NCI-H1436 (cell line): ENCODE results near the gene RPL37A.

Experiments
- DNase-seq: peaks from one replicate; lab custom pipeline; 2025; lab: John Stamatoyannopoulos, UW

The RPL37A gene

DNA sequence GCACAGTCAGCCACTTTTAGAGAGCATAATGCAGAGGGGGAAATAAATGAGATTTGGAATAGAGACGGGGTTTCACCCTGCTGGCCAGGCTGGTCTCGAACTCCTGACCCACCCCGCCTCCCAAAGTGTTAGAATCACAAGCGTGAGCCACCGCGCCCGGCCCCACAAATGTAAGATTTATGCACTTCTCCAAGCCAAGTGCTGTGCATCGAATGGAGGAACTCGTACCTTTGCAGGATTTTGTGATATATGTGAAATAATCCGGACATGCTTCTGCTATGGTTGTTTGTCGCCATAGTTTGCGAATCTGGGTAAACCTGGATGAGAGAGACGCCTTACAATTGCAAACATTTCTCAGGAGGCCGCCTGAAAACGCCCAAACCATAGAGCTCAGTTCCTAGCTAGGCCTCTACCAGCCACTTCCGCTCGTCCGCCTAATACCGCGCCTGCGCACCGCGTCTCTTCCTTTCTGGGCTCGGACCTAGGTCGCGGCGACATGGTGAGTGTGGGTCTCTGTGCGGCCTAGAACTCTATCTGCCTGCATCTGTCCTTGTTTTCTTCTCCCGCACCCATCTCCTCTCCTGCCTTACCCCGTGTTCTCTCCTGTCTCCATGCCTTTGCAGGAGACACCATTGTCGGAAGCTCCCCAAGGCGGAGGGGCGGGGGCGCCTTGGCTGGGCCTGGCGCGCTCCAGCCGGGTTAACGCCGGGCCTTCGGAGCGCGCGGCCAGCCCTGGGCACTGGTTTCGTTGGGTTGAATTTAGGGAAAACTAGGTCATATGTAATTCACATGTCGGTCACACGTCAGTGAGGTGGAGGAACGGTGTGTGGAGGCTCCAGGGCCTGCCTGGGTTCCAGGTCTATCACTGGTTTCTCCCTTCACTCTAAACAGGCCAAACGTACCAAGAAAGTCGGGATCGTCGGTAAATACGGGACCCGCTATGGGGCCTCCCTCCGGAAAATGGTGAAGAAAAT lies at the start of gene RPL37A:
RPL37A (plus strand) TSS at position 466 of the 974 bp plus-strand sequence; CDS start at position 497, 31 bp downstream.
- peak; percentile 93 for DNase-seq

GRCh38 chr2:216450346-216450745 lies 48.3 kb upstream of the RPL37A start:
- DNase-seq, result no peak

GRCh38 chr2:216450784-216451183 lies 47.9 kb upstream of the RPL37A start:
- no peak for DNase-seq

- no peak for DNase-seq
Observed at GRCh38 chr2:216453955-216454614, 44.6 kb upstream of the RPL37A start.

DNA sequence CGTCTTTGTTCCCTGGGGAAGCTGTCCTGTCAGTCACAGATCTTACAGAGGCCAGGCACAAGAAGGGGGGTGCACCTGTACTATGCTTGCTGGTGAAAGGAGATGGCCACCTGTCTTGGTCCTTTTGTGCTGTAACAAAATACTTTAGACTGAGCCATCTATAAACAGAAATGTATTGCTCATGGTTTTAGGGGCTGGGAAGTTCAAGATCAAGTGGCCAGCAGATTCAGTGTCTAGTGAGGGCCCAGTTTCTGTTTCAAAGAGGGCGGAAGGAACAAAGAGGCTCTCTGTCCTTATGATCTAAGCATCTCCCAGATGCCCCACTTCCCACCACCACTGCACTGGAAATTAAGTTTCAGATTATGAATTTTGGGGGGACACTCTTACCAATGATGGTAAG lies 35.5 kb upstream of the RPL37A start:
- DNase-seq, result no peak

GRCh38 chr2:216464104-216464720 lies 34.4 kb upstream of the RPL37A start:
- DNase-seq, result no peak

- no peak for DNase-seq
Observed at GRCh38 chr2:216465579-216466195, 33.0 kb upstream of the RPL37A start.

- DNase-seq, result no peak
Observed at GRCh38 chr2:216467845-216468244, 30.8 kb upstream of the RPL37A start.

- DNase-seq, result no peak
Observed at GRCh38 chr2:216469661-216470060, 29.0 kb upstream of the RPL37A start.

DNA sequence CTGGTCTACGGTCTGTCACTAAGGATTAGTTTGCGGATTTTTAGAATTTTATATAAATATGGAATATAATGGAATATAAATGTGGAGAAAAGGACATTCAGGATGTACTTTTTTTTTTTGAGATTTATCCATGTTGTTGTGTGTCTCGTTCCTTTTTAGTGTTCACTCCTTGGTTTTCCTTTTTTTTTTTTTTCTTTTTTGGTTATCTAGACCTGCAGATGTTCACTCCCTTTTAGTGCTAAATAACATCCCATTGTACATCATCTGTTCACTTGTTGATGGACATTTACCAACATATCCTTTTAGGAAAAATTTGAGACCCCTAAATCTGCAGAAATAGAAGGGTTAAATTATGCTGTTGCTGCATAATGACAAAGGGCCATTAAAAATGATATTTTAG lies 25.5 kb upstream of the RPL37A start:
- no peak for DNase-seq

DNA sequence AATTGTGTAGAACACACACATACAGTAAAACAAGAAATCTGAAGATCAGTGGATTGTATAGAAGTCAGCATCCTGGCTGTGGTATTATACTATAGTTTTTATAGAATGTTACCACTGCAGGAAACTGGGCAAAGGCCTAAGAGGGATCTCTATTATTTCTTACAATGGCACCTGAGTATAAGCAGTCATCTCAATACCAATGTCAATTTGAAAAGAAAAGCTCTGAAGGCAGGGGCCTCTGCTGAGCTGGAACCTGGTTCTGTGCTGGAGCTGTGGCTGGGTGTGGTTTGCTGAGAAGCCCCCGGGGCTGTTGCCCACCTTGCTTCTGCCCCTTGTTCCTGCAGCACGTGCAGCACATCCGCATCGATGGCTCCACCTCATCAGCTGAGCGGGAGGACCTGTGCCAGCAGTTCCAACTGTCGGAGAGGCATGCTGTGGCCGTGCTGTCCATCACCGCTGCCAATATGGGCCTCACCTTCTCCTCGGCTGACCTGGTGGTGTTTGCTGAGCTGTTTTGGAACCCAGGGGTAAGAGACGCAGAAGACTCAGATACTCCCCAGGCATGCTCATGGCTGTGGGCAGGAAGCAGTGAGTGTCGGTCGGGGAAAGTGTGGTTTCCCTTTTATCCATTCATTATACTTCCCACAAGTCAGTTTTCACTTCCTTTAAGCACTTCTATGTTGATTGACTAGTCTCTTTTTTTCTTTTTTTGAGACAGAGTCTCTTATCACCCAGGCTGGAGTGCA lies 23.5 kb upstream of the RPL37A start:
- no peak for DNase-seq

DNA sequence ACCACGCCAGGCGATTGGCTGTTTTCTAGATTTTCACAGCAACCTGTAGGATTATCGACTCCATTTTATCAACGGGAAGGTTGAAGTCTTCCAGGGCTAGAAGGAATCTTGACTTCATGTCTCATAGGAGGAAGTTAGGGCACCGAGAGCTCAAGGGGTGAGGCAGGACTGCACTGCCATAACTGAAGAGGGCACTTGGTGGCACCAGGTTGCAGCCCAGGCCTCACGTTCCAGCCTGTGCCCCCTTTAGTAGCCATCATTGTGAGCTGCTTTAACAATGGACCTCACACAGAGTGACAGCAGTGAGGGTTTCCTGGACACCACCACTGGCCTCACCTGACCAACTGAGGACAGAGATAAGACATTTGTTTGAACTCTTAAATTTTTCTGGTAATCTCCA lies 22.9 kb upstream of the RPL37A start:
- DNase-seq, result no peak

GRCh38 chr2:216477283-216478035 lies 21.2 kb upstream of the RPL37A start:
- no peak for DNase-seq

GRCh38 chr2:216478151-216478550 lies 20.5 kb upstream of the RPL37A start:
- DNase-seq, result no peak

DNA sequence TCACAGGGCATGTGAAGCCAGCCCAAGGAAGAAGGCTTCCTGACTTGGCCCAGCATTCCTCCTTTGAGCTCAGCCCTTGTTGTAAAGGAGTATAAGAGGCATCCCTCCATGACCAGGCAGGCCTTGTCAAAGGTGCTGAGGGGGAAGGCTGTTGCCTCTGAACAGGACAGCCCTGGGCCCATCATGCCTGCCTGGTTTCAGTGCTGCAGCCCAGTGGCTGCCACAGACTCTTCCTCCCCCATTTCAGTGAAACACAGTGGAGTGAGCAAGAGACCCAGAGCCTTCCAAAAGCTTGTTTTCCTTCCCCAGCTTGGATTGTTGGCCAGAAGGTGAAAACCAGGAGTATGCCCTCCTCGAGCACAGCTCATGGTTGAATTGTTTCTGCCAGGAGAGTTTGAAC lies 19.9 kb upstream of the RPL37A start:
- no peak for DNase-seq

DNA sequence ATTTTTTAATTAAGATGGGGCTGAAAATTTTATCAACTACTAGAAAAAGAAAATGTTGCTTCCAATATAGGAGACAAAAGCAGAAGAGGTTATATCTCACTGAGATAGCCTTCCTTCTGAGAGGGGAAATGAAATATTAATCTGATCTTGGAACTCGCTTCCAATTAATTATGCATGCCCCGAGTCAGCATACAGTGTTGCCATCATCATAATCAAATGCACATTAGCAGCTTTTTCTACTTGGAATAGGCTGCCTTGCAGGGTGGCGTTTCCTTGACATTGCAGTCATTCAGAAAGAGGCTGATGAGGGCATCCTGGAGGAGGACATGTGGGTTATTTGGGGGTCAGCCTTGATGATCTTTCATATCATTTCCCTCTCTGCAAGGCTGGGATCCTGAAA lies 18.4 kb upstream of the RPL37A start:
- DNase-seq, result no peak

DNA sequence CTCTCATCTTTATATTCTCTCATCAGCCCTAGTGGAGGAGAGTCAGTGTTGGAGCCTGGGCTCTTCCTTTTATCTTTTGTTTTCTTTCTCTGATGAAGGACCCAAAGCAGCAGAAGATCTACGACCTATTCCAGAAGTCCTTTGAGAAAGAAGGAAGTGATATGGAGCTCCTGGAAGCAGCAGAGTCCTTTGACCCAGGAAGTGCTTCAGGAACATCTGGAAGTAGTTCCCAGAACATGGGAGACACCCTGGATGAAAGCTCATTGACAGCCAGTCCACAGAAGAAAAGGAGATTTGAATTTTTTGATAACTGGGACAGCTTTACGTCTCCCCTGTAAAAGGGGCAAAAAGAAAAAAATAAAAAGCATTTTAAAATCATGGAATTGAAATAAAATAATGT lies 16.0 kb upstream of the RPL37A start:
- DNase-seq, result no peak

DNA sequence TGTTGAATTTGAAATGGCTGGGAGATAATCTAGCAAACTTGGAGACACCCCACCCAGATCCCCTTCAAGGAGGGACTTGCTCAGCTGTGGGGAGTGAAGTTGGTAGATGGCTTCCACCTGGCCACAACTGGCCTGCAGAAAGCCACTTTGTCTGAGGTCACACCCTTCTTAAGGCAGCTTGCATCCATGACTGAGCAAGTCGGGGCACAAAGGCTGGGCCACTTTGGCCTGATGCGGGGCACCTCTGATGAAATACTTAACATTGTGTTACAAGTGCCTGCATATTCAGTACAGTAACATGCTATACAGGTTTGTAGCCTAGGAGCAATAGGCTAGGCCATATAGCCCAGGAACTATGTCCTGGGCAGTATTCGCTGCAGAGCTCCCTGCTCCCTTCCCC lies 13.4 kb upstream of the RPL37A start:
- no peak for DNase-seq

- DNase-seq, result no peak
Observed at GRCh38 chr2:216485745-216486144, 12.9 kb upstream of the RPL37A start.

- DNase-seq, result no peak
Observed at GRCh38 chr2:216486271-216486670, 12.4 kb upstream of the RPL37A start.

GRCh38 chr2:216486708-216487107 lies 11.9 kb upstream of the RPL37A start:
- DNase-seq, result no peak
